SJSA1 (cell line): ENCODE data around the gene RAB13. TPM values are rescaled to one million over a fixed set of nuclear protein-coding genes. Genes with fewer than 3 reads are reported as not detected.

Experiments used
- DNase-seq, 2 experiments: peaks; one replicate each; pipeline ENCODE4 v3.0.0-alpha.2; 2015 to 2020; ENCODE audit warnings: low spot score in 2 of 2, low read depth in 1 of 2
- H3K27ac ChIP-seq: fragments of 250-450 bp; sonication (Bioruptor Pico); 2 replicates; pipeline ENCODE4 v1.5.1; 2020; ENCODE audit warnings: mild to moderate bottlenecking, moderate library complexity
- H3K27me3 ChIP-seq: fragments of 250-450 bp; sonication (Bioruptor Pico); replicated peaks from 2 replicates; pipeline ENCODE4 v1.5.1; 2020; ENCODE audit warnings: mild to moderate bottlenecking, moderate library complexity
- H3K36me3 ChIP-seq: fragments of 250-450 bp; sonication (Bioruptor Pico); 2 replicates; pipeline ENCODE4 v1.5.1; 2020; ENCODE audit warnings: mild to moderate bottlenecking
- H3K4me1 ChIP-seq: fragments of 250-450 bp; sonication (Bioruptor Pico); replicated peaks from 2 replicates; pipeline ENCODE4 v1.6.1; 2021; ENCODE audit warnings: mild to moderate bottlenecking
- H3K4me3 ChIP-seq: fragments of 250-450 bp; sonication (Bioruptor Pico); 2 replicates; pipeline ENCODE4 v1.5.1; 2020; ENCODE audit warnings: mild to moderate bottlenecking
- H3K9me3 ChIP-seq: fragments of 250-450 bp; sonication (Bioruptor Pico); replicated peaks from 2 replicates; pipeline ENCODE4 v1.5.1; 2020; ENCODE audit warnings: mild to moderate bottlenecking
- total RNA-seq: library from RNA; depleted of rRNA; stranded (reverse); fragments of >200 nt; shearing (Covaris generic); gene quantifications from 2 replicates; pipeline ENCODE4 v1.2.3, GENCODE V29; 2014

The RAB13 gene
- total RNA-seq, 1 experiment from 2014 or later = 33.5 TPM

GRCh38 chr1:153941826-153942725, 44.1 kb downstream of the RAB13 start:
- Histone ChIP-seq H3K9me3 (peaks cover 6% of the 10 kb centered on the region), H3K4me1 (peaks cover 23% of the 10 kb centered on the region), H3K27me3 (no peaks in the 10 kb centered on the region), H3K27ac (no peak overlapping the region), H3K36me3 (peaks cover 77% of the 10 kb centered on the region), H3K4me3 (no peak overlapping the region)
- no peak for DNase-seq

- peaks cover 77% of the 10 kb centered on the region for H3K36me3 ChIP-seq
- no peak for DNase-seq
- H3K27me3 ChIP-seq = no peaks in the 10 kb centered on the region
- H3K27ac ChIP-seq = no peak overlapping the region
- H3K4me1 ChIP-seq = peaks cover 12% of the 10 kb centered on the region
- H3K9me3 ChIP-seq = no peaks in the 10 kb centered on the region; the same call in 1 of the 2 replicates
- no peak overlapping the region for H3K4me3 ChIP-seq
Observed at GRCh38 chr1:153940756-153941155, 45.4 kb downstream of the RAB13 start.

GRCh38 chr1:153939476-153939875, 46.7 kb downstream of the RAB13 start:
- Histone ChIP-seq H3K4me1 (no peaks in the 10 kb centered on the region; the same call in 1 of the 2 replicates), H3K36me3 (peaks cover 87% of the 10 kb centered on the region), H3K27me3 (no peaks in the 10 kb centered on the region), H3K4me3 (no peak overlapping the region), H3K9me3 (no peaks in the 10 kb centered on the region), H3K27ac (no peak overlapping the region)
- DNase-seq = no peak

- no peak for DNase-seq
- Histone ChIP-seq H3K36me3 (peaks cover 89% of the 10 kb centered on the region), H3K27ac (no peak overlapping the region)
Observed at GRCh38 chr1:153938996-153939395, 47.1 kb downstream of the RAB13 start.

GRCh38 chr1:153937331-153937730, 48.8 kb downstream of the RAB13 start:
- Histone ChIP-seq H3K9me3 (no peaks in the 10 kb centered on the region), H3K27me3 (no peaks in the 10 kb centered on the region), H3K36me3 (peaks cover 90% of the 10 kb centered on the region), H3K4me3 (no peak overlapping the region), H3K27ac (no peak overlapping the region), H3K4me1 (no peaks in the 10 kb centered on the region)
- no peak for DNase-seq

More at GRCh38 chr1:153938996-153939395, 47.1 kb downstream of the RAB13 start:
- no peak overlapping the region for H3K4me3 ChIP-seq
- no peaks in the 10 kb centered on the region for H3K9me3 ChIP-seq
- no peaks in the 10 kb centered on the region for H3K4me1 ChIP-seq
- H3K27me3 ChIP-seq = no peaks in the 10 kb centered on the region

GRCh38 chr1:153936011-153936802, 49.9 kb downstream of the RAB13 start:
- no peak for DNase-seq
- Histone ChIP-seq H3K27me3 (no peaks in the 10 kb centered on the region), H3K27ac (no peak overlapping the region), H3K4me3 (no peak overlapping the region), H3K4me1 (no peaks in the 10 kb centered on the region), H3K9me3 (no peaks in the 10 kb centered on the region), H3K36me3 (peaks cover 84% of the 10 kb centered on the region)

- no peaks in the 10 kb centered on the region for H3K9me3 ChIP-seq
- no peak overlapping the region for H3K27ac ChIP-seq
- H3K36me3 ChIP-seq = peaks cover 77% of the 10 kb centered on the region
- no peaks in the 10 kb centered on the region for H3K4me1 ChIP-seq
- H3K4me3 ChIP-seq = no peak overlapping the region
- no peak for DNase-seq
- no peaks in the 10 kb centered on the region for H3K27me3 ChIP-seq
Observed at GRCh38 chr1:153934746-153935145, 51.4 kb downstream of the RAB13 start.

GRCh38 chr1:153933955-153934354, 52.2 kb downstream of the RAB13 start:
- Histone ChIP-seq H3K27me3 (no peaks in the 10 kb centered on the region), H3K27ac (no peak overlapping the region), H3K9me3 (no peaks in the 10 kb centered on the region), H3K36me3 (peaks cover 72% of the 10 kb centered on the region), H3K4me1 (peaks cover 3% of the 10 kb centered on the region), H3K4me3 (no peak overlapping the region)
- no peak for DNase-seq

GRCh38 chr1:153933430-153933829, 52.7 kb downstream of the RAB13 start:
- peaks cover 9% of the 10 kb centered on the region for H3K4me1 ChIP-seq
- no peaks in the 10 kb centered on the region for H3K27me3 ChIP-seq
- peaks cover 69% of the 10 kb centered on the region for H3K36me3 ChIP-seq
- DNase-seq = no peak
- H3K9me3 ChIP-seq = no peaks in the 10 kb centered on the region
- no peak overlapping the region for H3K4me3 ChIP-seq
- H3K27ac ChIP-seq = no peak overlapping the region

- H3K36me3 ChIP-seq = peaks cover 63% of the 10 kb centered on the region
Observed at GRCh38 chr1:153932156-153933131, 53.7 kb downstream of the RAB13 start.

More at GRCh38 chr1:153932156-153933131, 53.7 kb downstream of the RAB13 start:
- Histone ChIP-seq H3K27ac (no peak overlapping the region), H3K27me3 (no peaks in the 10 kb centered on the region), H3K4me3 (no peak overlapping the region), H3K9me3 (no peaks in the 10 kb centered on the region), H3K4me1 (peaks cover 9% of the 10 kb centered on the region)
- DNase-seq = no peak
